Activated CD4-positive, alpha-beta T cell treated with anti-CD3 and anti-CD28 coated beads for 36 hours (primary cell): ENCODE results near the gene MGLL. TPM values are rescaled to one million over a fixed set of nuclear protein-coding genes. Genes with fewer than 3 reads are reported as not detected.

Experiments
- ATAC-seq: fragments of 200-7000 bp; cut with Tn5 transposase; one replicate; pipeline ENCODE4 v1.10.0; 2021; ENCODE audit warnings: mild to moderate bottlenecking, moderate library complexity
- CTCF ChIA-PET: fragments of 350-600 bp; sonication (Branson Sonifier 250); formaldehyde crosslinking; loops from one replicate; lab custom pipeline; 2021; ENCODE audit warnings: antibody characterized with exemption; lab: Charles Lee
- POLR2A ChIA-PET: fragments of 350-600 bp; sonication (Branson Sonifier 250); formaldehyde crosslinking; loops from one replicate; lab custom pipeline; 2021; ENCODE audit warnings: antibody characterized with exemption, inconsistent platforms; lab: Charles Lee
- DNase-seq: peaks from one replicate; pipeline ENCODE4 v3.0.0-alpha.2; 2020
- H3K27ac Mint-ChIP-seq: one replicate; pipeline ENCODE4 v1.8.0; 2021; ENCODE audit warnings: mixed read lengths
- H3K27me3 Mint-ChIP-seq: one replicate; pipeline ENCODE4 v1.8.0; 2021; ENCODE audit warnings: mixed read lengths
- H3K36me3 Mint-ChIP-seq: one replicate; pipeline ENCODE4 v1.8.0; 2021; ENCODE audit warnings: low read depth, mixed read lengths
- H3K4me1 Mint-ChIP-seq: one replicate; pipeline ENCODE4 v1.8.0; 2021; ENCODE audit warnings: mixed read lengths
- H3K4me3 Mint-ChIP-seq: one replicate; pipeline ENCODE4 v1.8.0; 2021; ENCODE audit warnings: mild to moderate bottlenecking, moderate library complexity, mixed read lengths
- H3K9me3 Mint-ChIP-seq: one replicate; pipeline ENCODE4 v1.8.0; 2021; ENCODE audit warnings: low read depth, mixed read lengths
- intact Hi-C, 2 experiments: fragments of 100-400 bp; cut with DNase I in 1 of 2; cut with micrococcal nuclease in 1 of 2; formaldehyde crosslinking; loops; one replicate each; pipeline versions ENCODE4 v1.14.2 to v1.15.1; 2022 to 2024; cut with DNase I, micrococcal nuclease
- total RNA-seq, 2 experiments: library from RNA; stranded (reverse); gene quantifications; one replicate each; pipeline ENCODE4 v1.2.3, GENCODE V29; 2021

MGLL gene
- total RNA-seq, 2 experiments from 2014 or later = 0.49 to 0.50 TPM

- POLR2A ChIA-PET = no interaction called here
- Mint-ChIP-seq H3K36me3 (no peaks in the 10 kb centered on the region), H3K27ac (no peak overlapping the region), H3K9me3 (no peaks in the 10 kb centered on the region), H3K4me3 (no peak overlapping the region), H3K4me1 (peaks cover 7% of the 10 kb centered on the region), H3K27me3 (peaks cover 3% of the 10 kb centered on the region)
- CTCF ChIA-PET = interaction anchor here (0.6 kb wide), 2 partner anchors 30 to 760 kb away, joined by 3 read pairs; no protein-coding TSS in a partner anchor
- no peak for ATAC-seq
- intact Hi-C loops = no loop called here
- DNase-seq = no peak
These were observed 61.4 kb downstream of the MGLL start for GRCh38 chr3:127760791-127761440.

- Mint-ChIP-seq H3K27ac (no peak overlapping the region), H3K9me3 (no peaks in the 10 kb centered on the region), H3K36me3 (no peaks in the 10 kb centered on the region), H3K4me1 (peaks cover 12% of the 10 kb centered on the region), H3K4me3 (no peak overlapping the region), H3K27me3 (peaks cover 3% of the 10 kb centered on the region)
- intact Hi-C loops = no loop called here
- ATAC-seq (no peak), DNase-seq (no peak)
- ChIA-PET CTCF (interaction anchor here (0.6 kb wide), 1 partner anchor 760 kb away, joined by 3 read pairs; no protein-coding TSS in a partner anchor), POLR2A (no interaction called here)
These were observed 62.0 kb downstream of the MGLL start for GRCh38 chr3:127760361-127760760.

GRCh38 chr3:127759826-127760225 lies 62.5 kb downstream of the MGLL start:
- ChIA-PET CTCF (no interaction called here), POLR2A (no interaction called here)
- DNase-seq = no peak
- Mint-ChIP-seq H3K4me1 (peaks cover 15% of the 10 kb centered on the region), H3K9me3 (no peaks in the 10 kb centered on the region), H3K27me3 (peaks cover 5% of the 10 kb centered on the region), H3K27ac (no peak overlapping the region), H3K4me3 (no peak overlapping the region), H3K36me3 (no peaks in the 10 kb centered on the region)
- intact Hi-C loops = no loop called here
- no peak for ATAC-seq

GRCh38 chr3:127758013-127758412 lies 64.3 kb downstream of the MGLL start:
- ATAC-seq = no peak
- CTCF ChIA-PET = interaction anchor here (0.8 kb wide), 1 partner anchor 170 kb away, joined by 3 read pairs; no protein-coding TSS in a partner anchor
- no peaks in the 10 kb centered on the region for H3K9me3 Mint-ChIP-seq

GRCh38 chr3:127755305-127755681 lies 67.0 kb downstream of the MGLL start:
- DNase-seq (no peak), ATAC-seq (no peak)
- no peaks in the 10 kb centered on the region for H3K9me3 Mint-ChIP-seq
- peaks cover 26% of the 10 kb centered on the region for H3K4me1 Mint-ChIP-seq
- no peak overlapping the region for H3K4me3 Mint-ChIP-seq
- peaks cover 5% of the 10 kb centered on the region for H3K27me3 Mint-ChIP-seq
- intact Hi-C loops = no loop called here
- no peaks in the 10 kb centered on the region for H3K36me3 Mint-ChIP-seq
- POLR2A ChIA-PET = no interaction called here
- H3K27ac Mint-ChIP-seq = no peak overlapping the region
- CTCF ChIA-PET = interaction anchor here (1.2 to 1.3 kb wide), 2 partner anchors 105 to 368 kb away, joined by 3 to 4 read pairs; partner anchors contain the start of gene RUVBL1

More at GRCh38 chr3:127758013-127758412, 64.3 kb downstream of the MGLL start:
- no peak for DNase-seq
- Mint-ChIP-seq H3K27me3 (peaks cover 5% of the 10 kb centered on the region), H3K27ac (no peak overlapping the region), H3K4me3 (no peak overlapping the region), H3K36me3 (no peaks in the 10 kb centered on the region), H3K4me1 (peaks cover 24% of the 10 kb centered on the region)
- POLR2A ChIA-PET = no interaction called here
- intact Hi-C loops = no loop called here

- H3K4me3 Mint-ChIP-seq = no peak overlapping the region
- H3K9me3 Mint-ChIP-seq = no peaks in the 10 kb centered on the region
- DNase-seq = peak; percentile 47
- peaks cover 29% of the 10 kb centered on the region for H3K4me1 Mint-ChIP-seq
- CTCF ChIA-PET = interaction anchor here (1.2 to 1.3 kb wide), 2 partner anchors 104 to 369 kb away, joined by 3 to 4 read pairs; partner anchors contain the start of gene RUVBL1
- H3K27me3 Mint-ChIP-seq = peaks cover 6% of the 10 kb centered on the region
- H3K27ac Mint-ChIP-seq = no peak overlapping the region
- intact Hi-C loops = no loop called here
- peak; percentile 57 for ATAC-seq
- POLR2A ChIA-PET = no interaction called here
- no peaks in the 10 kb centered on the region for H3K36me3 Mint-ChIP-seq
These were observed 67.7 kb downstream of the MGLL start for GRCh38 chr3:127754411-127755304.

GRCh38 chr3:127753898-127754410 lies 68.4 kb downstream of the MGLL start:
- intact Hi-C loops = no loop called here
- Mint-ChIP-seq H3K9me3 (no peaks in the 10 kb centered on the region), H3K4me3 (no peak overlapping the region), H3K4me1 (peaks cover 29% of the 10 kb centered on the region), H3K36me3 (no peaks in the 10 kb centered on the region), H3K27ac (no peak overlapping the region), H3K27me3 (peaks cover 9% of the 10 kb centered on the region)
- peak; percentile 24 for DNase-seq
- ATAC-seq = peak; percentile 19
- POLR2A ChIA-PET = no interaction called here
- CTCF ChIA-PET = interaction anchor here (1.1 to 1.3 kb wide), 2 partner anchors 8 to 103 kb away, joined by 3 to 4 read pairs; no protein-coding TSS in a partner anchor

GRCh38 chr3:127753338-127753737 lies 69.0 kb downstream of the MGLL start:
- intact Hi-C loops = no loop called here
- Mint-ChIP-seq H3K4me1 (peaks cover 29% of the 10 kb centered on the region), H3K27me3 (peaks cover 9% of the 10 kb centered on the region), H3K27ac (no peak overlapping the region), H3K4me3 (no peak overlapping the region), H3K36me3 (no peaks in the 10 kb centered on the region), H3K9me3 (no peaks in the 10 kb centered on the region)
- DNase-seq = no peak
- no peak for ATAC-seq
- CTCF ChIA-PET = interaction anchor here (1.1 kb wide), 1 partner anchor 9 kb away, joined by 3 read pairs; no protein-coding TSS in a partner anchor
- POLR2A ChIA-PET = interaction anchor here (0.6 kb wide), 1 partner anchor 54 kb away, joined by 4 read pairs; no protein-coding TSS in a partner anchor

- H3K27ac Mint-ChIP-seq = no peak overlapping the region
- no peak for ATAC-seq
- CTCF ChIA-PET = interaction anchor here (0.6 to 1.0 kb wide), 2 partner anchors 10 to 207 kb away, joined by 3 read pairs; no protein-coding TSS in a partner anchor
These were observed 70.5 kb downstream of the MGLL start for GRCh38 chr3:127751782-127752181.

GRCh38 chr3:127751163-127751621 lies 71.1 kb downstream of the MGLL start:
- Mint-ChIP-seq H3K4me1 (peaks cover 29% of the 10 kb centered on the region), H3K4me3 (no peak overlapping the region), H3K9me3 (no peaks in the 10 kb centered on the region), H3K27ac (no peak overlapping the region), H3K27me3 (peaks cover 9% of the 10 kb centered on the region), H3K36me3 (no peaks in the 10 kb centered on the region)
- no peak for ATAC-seq
- DNase-seq = no peak
- CTCF ChIA-PET = interaction anchor here (0.6 to 1.0 kb wide), 2 partner anchors 11 to 223 kb away, joined by 3 read pairs; no protein-coding TSS in a partner anchor
- POLR2A ChIA-PET = no interaction called here
- intact Hi-C loops = no loop called here

More at GRCh38 chr3:127751782-127752181, 70.5 kb downstream of the MGLL start:
- intact Hi-C loops = no loop called here
- Mint-ChIP-seq H3K9me3 (no peaks in the 10 kb centered on the region), H3K4me3 (no peak overlapping the region), H3K36me3 (no peaks in the 10 kb centered on the region), H3K4me1 (peaks cover 29% of the 10 kb centered on the region), H3K27me3 (peaks cover 9% of the 10 kb centered on the region)
- DNase-seq = no peak
- POLR2A ChIA-PET = no interaction called here
